ENCODE results near the gene THEM4.
"Not testable (repeated sequence)": the region's sequence is repeated elsewhere in the genome, so short reads cannot be mapped to it uniquely, and the experiment has no call there.

THEM4 gene

GRCh38 chr1:151858886-151859665 is 50.2 kb downstream of the THEM4 start:
- Histone ChIP-seq H3K27ac (ENCODE audit: low read length) (no peak overlapping the region), H3K27me3 (ENCODE audit: control insufficient read depth, insufficient read depth, low read length) (peaks cover 40% of the 10 kb centered on the region), H3K4me3 (ENCODE audit: low read length) (no peak overlapping the region), H3K36me3 (ENCODE audit: control insufficient read depth, insufficient read depth, low read length) (no peaks in the 10 kb centered on the region), H3K4me1 (ENCODE audit: control insufficient read depth, insufficient read depth, low read length) (peaks cover 10% of the 10 kb centered on the region), H3K9me3 (ENCODE audit: control insufficient read depth, insufficient read depth, low read length) (no peaks in the 10 kb centered on the region)
- no peak for DNase-seq (ENCODE audit: low read depth, low spot score)
- WGBS (ENCODE audit: insufficient coverage, insufficient read length), result no CpG with 5 or more reads among the region's 6 CpGs

- Histone ChIP-seq H3K4me1 (ENCODE audit: control insufficient read depth, insufficient read depth, low read length) (peaks cover 10% of the 10 kb centered on the region), H3K36me3 (ENCODE audit: control insufficient read depth, insufficient read depth, low read length) (no peaks in the 10 kb centered on the region), H3K27me3 (ENCODE audit: control insufficient read depth, insufficient read depth, low read length) (peaks cover 40% of the 10 kb centered on the region), H3K27ac (ENCODE audit: low read length) (no peak overlapping the region), H3K4me3 (ENCODE audit: low read length) (no peak overlapping the region), H3K9me3 (ENCODE audit: control insufficient read depth, insufficient read depth, low read length) (no peaks in the 10 kb centered on the region)
- WGBS (ENCODE audit: insufficient coverage, insufficient read length), result no CpG with 5 or more reads among the region's 3 CpGs
- DNase-seq (ENCODE audit: low read depth, low spot score), result no peak
These were observed 51.1 kb downstream of the THEM4 start for GRCh38 chr1:151858030-151858746.

DNA sequence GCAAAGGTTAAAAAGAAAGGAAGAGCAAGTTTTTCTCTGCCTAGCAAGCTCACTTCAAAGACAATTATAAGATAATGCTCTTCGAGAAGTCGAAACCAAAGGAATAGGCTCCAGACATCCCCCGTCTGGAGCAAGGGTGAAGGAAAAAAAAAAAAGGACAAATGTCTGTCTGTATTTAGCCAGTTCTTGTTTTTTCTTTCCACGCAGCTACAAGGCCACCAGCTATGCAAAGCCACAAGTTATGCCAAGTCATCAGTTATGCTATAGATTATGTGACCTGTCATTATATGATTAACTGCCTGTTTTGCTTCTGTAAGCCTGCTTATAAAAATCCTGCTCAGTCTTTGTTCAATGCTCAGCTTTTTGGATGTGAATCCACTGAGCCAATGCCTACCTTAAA is 53.4 kb downstream of the THEM4 start:
- Histone ChIP-seq H3K27ac (ENCODE audit: low read length) (no peak overlapping the region), H3K4me1 (ENCODE audit: control insufficient read depth, insufficient read depth, low read length) (peaks cover 4% of the 10 kb centered on the region), H3K36me3 (ENCODE audit: control insufficient read depth, insufficient read depth, low read length) (no peaks in the 10 kb centered on the region), H3K9me3 (ENCODE audit: control insufficient read depth, insufficient read depth, low read length) (no peaks in the 10 kb centered on the region), H3K27me3 (ENCODE audit: control insufficient read depth, insufficient read depth, low read length) (peaks cover 28% of the 10 kb centered on the region), H3K4me3 (ENCODE audit: low read length) (no peak overlapping the region)
- DNase-seq (ENCODE audit: low read depth, low spot score), result no peak
- WGBS (ENCODE audit: insufficient coverage, insufficient read length), result no CpG with 5 or more reads among the region's 4 CpGs

- peaks cover 27% of the 10 kb centered on the region for H3K27me3 ChIP-seq (ENCODE audit: control insufficient read depth, insufficient read depth, low read length)
- not testable (repeated sequence) for DNase-seq (ENCODE audit: low read depth, low spot score); H3K36me3 ChIP-seq (ENCODE audit: control insufficient read depth, insufficient read depth, low read length); H3K27ac ChIP-seq (ENCODE audit: low read length); H3K4me1 ChIP-seq (ENCODE audit: control insufficient read depth, insufficient read depth, low read length); H3K9me3 ChIP-seq (ENCODE audit: control insufficient read depth, insufficient read depth, low read length); H3K4me3 ChIP-seq (ENCODE audit: low read length)
- WGBS (ENCODE audit: insufficient coverage, insufficient read length), result no CpG with 5 or more reads among the region's 8 CpGs
These were observed 53.8 kb downstream of the THEM4 start for GRCh38 chr1:151855516-151855915.

- no peak for DNase-seq (ENCODE audit: low read depth, low spot score)
- Histone ChIP-seq H3K27me3 (ENCODE audit: control insufficient read depth, insufficient read depth, low read length) (peaks cover 18% of the 10 kb centered on the region; the same call in 1 of the 2 replicates), H3K36me3 (ENCODE audit: control insufficient read depth, insufficient read depth, low read length) (no peaks in the 10 kb centered on the region), H3K27ac (ENCODE audit: low read length) (no peak overlapping the region), H3K4me3 (ENCODE audit: low read length) (no peak overlapping the region), H3K9me3 (ENCODE audit: control insufficient read depth, insufficient read depth, low read length) (no peaks in the 10 kb centered on the region), H3K4me1 (ENCODE audit: control insufficient read depth, insufficient read depth, low read length) (no peaks in the 10 kb centered on the region)
- no CpG with 5 or more reads among the region's 7 CpGs for WGBS (ENCODE audit: insufficient coverage, insufficient read length)
These were observed 54.7 kb downstream of the THEM4 start for GRCh38 chr1:151854658-151855057.

GRCh38 chr1:151853411-151853943 is 55.8 kb downstream of the THEM4 start, which contains the start of gene THEM5:
Gene THEM5 (minus strand): TSS chr1:151853712. CDS start chr1:151853565, 147 bp downstream.
- no CpG with 5 or more reads among the region's 5 CpGs for WGBS (ENCODE audit: insufficient coverage, insufficient read length)
- no peak within 1 kb of the TSS for H3K4me3 ChIP-seq (ENCODE audit: low read length)
- H3K27me3 ChIP-seq (ENCODE audit: control insufficient read depth, insufficient read depth, low read length), result peaks cover 7% of the 10 kb centered on the region; the same call in 1 of the 2 replicates
- H3K27ac ChIP-seq (ENCODE audit: low read length), result no peak within 1 kb of the TSS
- no peaks in the 10 kb centered on the region for H3K9me3 ChIP-seq (ENCODE audit: control insufficient read depth, insufficient read depth, low read length)
- H3K36me3 ChIP-seq (ENCODE audit: control insufficient read depth, insufficient read depth, low read length), result no peaks in the 10 kb centered on the region
- H3K4me1 ChIP-seq (ENCODE audit: control insufficient read depth, insufficient read depth, low read length), result no peaks in the 10 kb centered on the region
- DNase-seq (ENCODE audit: low read depth, low spot score), result no peak

DNA sequence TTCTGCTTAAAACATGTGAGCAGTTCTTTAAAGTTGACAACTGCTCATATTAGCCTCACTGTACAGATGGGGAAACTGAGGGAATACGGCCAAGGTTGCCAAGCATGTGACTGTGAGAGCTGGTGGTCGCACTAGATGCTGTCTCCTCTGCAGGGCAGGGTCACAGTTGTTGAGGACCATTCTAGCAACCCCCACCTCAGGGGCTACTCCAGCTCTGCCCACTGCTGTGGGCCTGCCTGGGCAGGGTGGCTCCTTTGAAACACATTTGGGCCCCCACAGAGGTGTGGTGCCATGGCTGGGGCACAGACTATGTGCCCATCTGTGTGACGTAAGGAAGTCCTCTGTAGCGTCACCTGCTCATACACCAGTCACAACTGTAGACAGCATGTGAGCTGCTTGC is 56.6 kb downstream of the THEM4 start:
- no peaks in the 10 kb centered on the region for H3K4me1 ChIP-seq (ENCODE audit: control insufficient read depth, insufficient read depth, low read length)
- WGBS (ENCODE audit: insufficient coverage, insufficient read length), result no CpG with 5 or more reads among the region's 4 CpGs
- no peak overlapping the region for H3K4me3 ChIP-seq (ENCODE audit: low read length)
- no peak overlapping the region for H3K27ac ChIP-seq (ENCODE audit: low read length)
- H3K9me3 ChIP-seq (ENCODE audit: control insufficient read depth, insufficient read depth, low read length), result no peaks in the 10 kb centered on the region
- no peak for DNase-seq (ENCODE audit: low read depth, low spot score)
- H3K27me3 ChIP-seq (ENCODE audit: control insufficient read depth, insufficient read depth, low read length), result peaks cover 2% of the 10 kb centered on the region; the same call in 1 of the 2 replicates
- no peaks in the 10 kb centered on the region for H3K36me3 ChIP-seq (ENCODE audit: control insufficient read depth, insufficient read depth, low read length)

DNA sequence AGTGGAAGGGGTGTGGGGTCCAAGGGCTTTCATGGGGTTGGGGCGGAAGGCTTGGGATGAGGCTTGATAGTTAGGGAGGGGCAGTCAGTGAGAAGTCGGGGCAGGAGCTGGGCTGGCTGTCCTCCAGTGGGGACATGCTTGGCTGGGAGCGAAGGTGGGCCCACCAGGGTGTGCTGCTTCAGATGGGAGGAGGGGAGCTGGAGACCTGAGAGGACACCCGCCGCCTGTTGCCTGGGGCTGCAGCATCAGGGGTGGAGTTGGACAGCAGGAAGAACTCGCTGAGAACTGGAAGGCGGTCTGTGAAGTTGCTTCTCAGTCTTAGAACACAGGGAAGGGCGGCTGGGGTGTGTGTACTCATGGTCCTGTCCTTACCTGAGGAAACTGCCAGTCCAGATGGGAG is 57.4 kb downstream of the THEM4 start:
- Histone ChIP-seq H3K27ac (ENCODE audit: low read length) (no peak overlapping the region), H3K9me3 (ENCODE audit: control insufficient read depth, insufficient read depth, low read length) (no peaks in the 10 kb centered on the region), H3K36me3 (ENCODE audit: control insufficient read depth, insufficient read depth, low read length) (no peaks in the 10 kb centered on the region), H3K27me3 (ENCODE audit: control insufficient read depth, insufficient read depth, low read length) (no peaks in the 10 kb centered on the region), H3K4me1 (ENCODE audit: control insufficient read depth, insufficient read depth, low read length) (no peaks in the 10 kb centered on the region), H3K4me3 (ENCODE audit: low read length) (no peak overlapping the region)
- no CpG with 5 or more reads among the region's 8 CpGs for WGBS (ENCODE audit: insufficient coverage, insufficient read length)
- DNase-seq (ENCODE audit: low read depth, low spot score), result no peak

GRCh38 chr1:151849871-151850270 is 59.4 kb downstream of the THEM4 start:
- DNase-seq (ENCODE audit: low read depth, low spot score), result no peak
- H3K36me3 ChIP-seq (ENCODE audit: control insufficient read depth, insufficient read depth, low read length), result no peaks in the 10 kb centered on the region
- no peaks in the 10 kb centered on the region for H3K9me3 ChIP-seq (ENCODE audit: control insufficient read depth, insufficient read depth, low read length)
- H3K27me3 ChIP-seq (ENCODE audit: control insufficient read depth, insufficient read depth, low read length), result no peaks in the 10 kb centered on the region
- no peak overlapping the region for H3K4me3 ChIP-seq (ENCODE audit: low read length)
- no peak overlapping the region for H3K27ac ChIP-seq (ENCODE audit: low read length)
- peaks cover 4% of the 10 kb centered on the region; the same call in 1 of the 2 replicates for H3K4me1 ChIP-seq (ENCODE audit: control insufficient read depth, insufficient read depth, low read length)

DNA sequence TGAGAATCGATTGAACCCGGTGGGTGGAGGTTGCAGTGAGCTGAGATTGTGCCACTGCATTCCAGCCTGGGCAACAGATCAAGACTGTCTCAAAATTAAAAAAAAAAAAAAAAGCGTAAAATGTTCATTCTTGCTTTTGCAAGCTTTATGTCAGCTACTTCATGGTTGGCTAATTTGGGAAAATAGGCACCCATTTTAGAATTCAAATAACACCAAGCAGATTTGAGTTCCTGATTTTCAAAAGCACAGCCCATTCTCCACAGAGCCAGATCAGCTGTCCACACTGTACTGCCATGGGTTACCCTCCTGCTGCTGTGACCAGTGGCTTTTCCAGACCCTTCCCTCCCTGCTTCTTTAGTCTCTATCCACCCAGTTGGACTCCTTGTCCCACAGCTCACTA is 60.2 kb downstream of the THEM4 start:
- peaks cover 4% of the 10 kb centered on the region; the same call in 1 of the 2 replicates for H3K4me1 ChIP-seq (ENCODE audit: control insufficient read depth, insufficient read depth, low read length)
- no peak overlapping the region for H3K4me3 ChIP-seq (ENCODE audit: low read length)
- no CpG with 5 or more reads among the region's 3 CpGs for WGBS (ENCODE audit: insufficient coverage, insufficient read length)
- no peak for DNase-seq (ENCODE audit: low read depth, low spot score)
- no peak overlapping the region for H3K27ac ChIP-seq (ENCODE audit: low read length)
- no peaks in the 10 kb centered on the region for H3K36me3 ChIP-seq (ENCODE audit: control insufficient read depth, insufficient read depth, low read length)
- no peaks in the 10 kb centered on the region for H3K9me3 ChIP-seq (ENCODE audit: control insufficient read depth, insufficient read depth, low read length)
- H3K27me3 ChIP-seq (ENCODE audit: control insufficient read depth, insufficient read depth, low read length), result no peaks in the 10 kb centered on the region

Data from iPS DF 6.9 (cell line).